ENCODE results near the gene DOC2B. TPM values are rescaled to one million over a fixed set of nuclear protein-coding genes. Genes with fewer than 3 reads are reported as not detected.

Gene DOC2B
- polyA plus RNA-seq, 1 of the 3 experiments (the other 2 are of a cell fraction) = 0.16 TPM

DNA sequence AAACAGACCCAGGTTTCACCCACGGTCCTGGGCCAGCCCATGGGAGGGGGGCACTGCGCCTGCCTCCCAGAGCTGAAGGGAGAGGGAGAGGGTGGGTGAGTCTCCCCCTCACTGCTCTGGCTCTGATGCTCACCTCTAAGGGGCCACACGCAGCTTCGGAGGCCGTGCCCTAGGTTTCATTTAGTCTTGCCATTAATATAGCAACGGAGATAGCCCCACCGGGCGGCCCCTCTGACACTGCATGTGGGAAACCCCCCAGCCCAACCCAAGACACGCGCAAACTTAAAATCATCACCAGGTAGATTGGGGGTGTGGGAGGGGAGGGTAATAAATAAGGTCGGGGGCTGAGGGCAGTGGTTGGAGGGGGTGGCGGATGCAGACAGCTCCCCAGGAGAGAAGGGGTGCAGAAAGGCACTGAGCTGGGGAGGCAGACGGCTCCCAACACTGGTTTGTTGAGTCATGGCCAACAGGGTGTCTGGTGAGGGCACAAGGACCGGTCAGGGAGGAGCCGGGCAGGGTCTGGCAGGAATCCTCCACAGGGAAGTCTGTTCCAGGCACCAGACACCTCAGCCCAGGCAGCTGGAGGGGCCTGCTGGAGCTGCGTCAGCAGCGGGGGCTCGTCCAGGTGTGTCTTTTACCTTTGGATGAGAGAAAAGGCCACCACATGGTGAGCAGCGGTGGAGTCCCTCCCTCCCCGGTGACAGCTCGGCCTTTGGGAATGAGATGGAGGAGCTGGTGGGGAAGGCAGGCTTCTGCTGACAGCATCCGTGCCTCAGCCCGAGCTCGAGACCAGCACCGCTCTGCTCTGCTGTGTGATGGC is 32.0 kb upstream of the DOC2B start:
- no peaks in the 10 kb centered on the region for H3K9me3 ChIP-seq
- 81% methylated on average over 25 of the region's 25 CpGs for WGBS (ENCODE audit: low lambda C conversion rate)
- no peaks in the 10 kb centered on the region for H3F3A ChIP-seq (replicated peaks; ENCODE audit: insufficient read depth)
- no peaks in the 10 kb centered on the region for H3K79me2 ChIP-seq (ENCODE audit: insufficient read depth)
- ChIA-PET CTCF (no interaction called here), POLR2A (no interaction called here)
- no peak overlapping the region for H3K27ac ChIP-seq (ENCODE audit: low read depth in 2 of 2, low read length in 1 of 2)
- H2AFZ ChIP-seq (ENCODE audit: low read depth) = no peak overlapping the region
- H3K36me3 ChIP-seq (replicated peaks in 1 of 2; ENCODE audit: control insufficient read depth in 1 of 2, insufficient read depth in 2 of 2, low read length in 1 of 2) = no peaks in the 10 kb centered on the region
- H3K9me2 ChIP-seq = no peaks in the 10 kb centered on the region
- H4K20me1 ChIP-seq (ENCODE audit: insufficient read depth) = no peaks in the 10 kb centered on the region
- no peak overlapping the region for H3K4me3 ChIP-seq (ENCODE audit: low read depth in 2 of 2, low read length in 1 of 2)
- DNase-seq = no peak
- no peak overlapping the region for H3K4me2 ChIP-seq
- H3K9ac ChIP-seq = no peak overlapping the region
- peaks cover 0 to 7% of the 10 kb centered on the region in 2 experiments; a peak in 1 of 4 replicates for H3K4me1 ChIP-seq (ENCODE audit: control insufficient read depth in 1 of 2, insufficient read depth in 2 of 2, low read depth in 1 of 2, low read length in 1 of 2)
- TF ChIP-seq RFX5 (IDR thresholded peaks at IDR 0.05; ENCODE audit: low read length) (no peak), ELF1 (IDR thresholded peaks at IDR 0.05) (no peak), NFIC (IDR thresholded peaks at IDR 0.05; ENCODE audit: borderline replicate concordance) (no peak), CHD2 (IDR thresholded peaks at IDR 0.05; ENCODE audit: low read length, partially characterized antibody) (no peak), FOSL2 (IDR thresholded peaks at IDR 0.05; ENCODE audit: borderline replicate concordance, low read depth) (no peak), RXRA (IDR thresholded peaks at IDR 0.05; ENCODE audit: borderline replicate concordance, low read depth) (no peak), FOXJ3 (CRISPR knock-in tag; IDR thresholded peaks at IDR 0.05) (no peak), YY1 (IDR thresholded peaks at IDR 0.05; ENCODE audit: low read depth) (no peak), JUND (IDR thresholded peaks at IDR 0.05) (no peak), GABPA (IDR thresholded peaks at IDR 0.05; ENCODE audit: low read depth) (no peak), POLR2AphosphoS5 (IDR thresholded peaks at IDR 0.05; ENCODE audit: low read depth, low read length) (no peak), FOXM1 (IDR thresholded peaks at IDR 0.05; ENCODE audit: low read depth) (no peak), RCOR1 (IDR thresholded peaks at IDR 0.05; ENCODE audit: low read length) (no peak)
- TF ChIP-seq, protein P1, sequence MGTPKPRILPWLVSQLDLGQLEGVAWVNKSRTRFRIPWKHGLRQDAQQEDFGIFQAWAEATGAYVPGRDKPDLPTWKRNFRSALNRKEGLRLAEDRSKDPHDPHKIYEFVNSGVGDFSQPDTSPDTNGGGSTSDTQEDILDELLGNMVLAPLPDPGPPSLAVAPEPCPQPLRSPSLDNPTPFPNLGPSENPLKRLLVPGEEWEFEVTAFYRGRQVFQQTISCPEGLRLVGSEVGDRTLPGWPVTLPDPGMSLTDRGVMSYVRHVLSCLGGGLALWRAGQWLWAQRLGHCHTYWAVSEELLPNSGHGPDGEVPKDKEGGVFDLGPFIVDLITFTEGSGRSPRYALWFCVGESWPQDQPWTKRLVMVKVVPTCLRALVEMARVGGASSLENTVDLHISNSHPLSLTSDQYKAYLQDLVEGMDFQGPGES (IDR thresholded peaks at IDR 0.05; ENCODE audit: low read depth, low read length) = no peak
- TF ChIP-seq, protein P2, sequence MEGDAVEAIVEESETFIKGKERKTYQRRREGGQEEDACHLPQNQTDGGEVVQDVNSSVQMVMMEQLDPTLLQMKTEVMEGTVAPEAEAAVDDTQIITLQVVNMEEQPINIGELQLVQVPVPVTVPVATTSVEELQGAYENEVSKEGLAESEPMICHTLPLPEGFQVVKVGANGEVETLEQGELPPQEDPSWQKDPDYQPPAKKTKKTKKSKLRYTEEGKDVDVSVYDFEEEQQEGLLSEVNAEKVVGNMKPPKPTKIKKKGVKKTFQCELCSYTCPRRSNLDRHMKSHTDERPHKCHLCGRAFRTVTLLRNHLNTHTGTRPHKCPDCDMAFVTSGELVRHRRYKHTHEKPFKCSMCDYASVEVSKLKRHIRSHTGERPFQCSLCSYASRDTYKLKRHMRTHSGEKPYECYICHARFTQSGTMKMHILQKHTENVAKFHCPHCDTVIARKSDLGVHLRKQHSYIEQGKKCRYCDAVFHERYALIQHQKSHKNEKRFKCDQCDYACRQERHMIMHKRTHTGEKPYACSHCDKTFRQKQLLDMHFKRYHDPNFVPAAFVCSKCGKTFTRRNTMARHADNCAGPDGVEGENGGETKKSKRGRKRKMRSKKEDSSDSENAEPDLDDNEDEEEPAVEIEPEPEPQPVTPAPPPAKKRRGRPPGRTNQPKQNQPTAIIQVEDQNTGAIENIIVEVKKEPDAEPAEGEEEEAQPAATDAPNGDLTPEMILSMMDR (IDR thresholded peaks at IDR 0.05) = no peak
- TF ChIP-seq, protein P3, sequence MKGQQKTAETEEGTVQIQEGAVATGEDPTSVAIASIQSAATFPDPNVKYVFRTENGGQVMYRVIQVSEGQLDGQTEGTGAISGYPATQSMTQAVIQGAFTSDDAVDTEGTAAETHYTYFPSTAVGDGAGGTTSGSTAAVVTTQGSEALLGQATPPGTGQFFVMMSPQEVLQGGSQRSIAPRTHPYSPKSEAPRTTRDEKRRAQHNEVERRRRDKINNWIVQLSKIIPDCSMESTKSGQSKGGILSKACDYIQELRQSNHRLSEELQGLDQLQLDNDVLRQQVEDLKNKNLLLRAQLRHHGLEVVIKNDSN (IDR thresholded peaks at IDR 0.05; ENCODE audit: borderline replicate concordance, low read depth) = no peak
- TF ChIP-seq, protein P4, sequence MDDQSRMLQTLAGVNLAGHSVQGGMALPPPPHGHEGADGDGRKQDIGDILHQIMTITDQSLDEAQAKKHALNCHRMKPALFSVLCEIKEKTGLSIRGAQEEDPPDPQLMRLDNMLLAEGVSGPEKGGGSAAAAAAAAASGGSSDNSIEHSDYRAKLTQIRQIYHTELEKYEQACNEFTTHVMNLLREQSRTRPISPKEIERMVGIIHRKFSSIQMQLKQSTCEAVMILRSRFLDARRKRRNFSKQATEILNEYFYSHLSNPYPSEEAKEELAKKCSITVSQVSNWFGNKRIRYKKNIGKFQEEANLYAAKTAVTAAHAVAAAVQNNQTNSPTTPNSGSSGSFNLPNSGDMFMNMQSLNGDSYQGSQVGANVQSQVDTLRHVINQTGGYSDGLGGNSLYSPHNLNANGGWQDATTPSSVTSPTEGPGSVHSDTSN (IDR thresholded peaks at IDR 0.05) = no peak
- no peaks in the 10 kb centered on the region for H3K27me3 ChIP-seq (ENCODE audit: insufficient read depth)
